Prostate gland (tissue), 2 donors: ENCODE data around the gene B3GALT6. TPM values are rescaled to one million over a fixed set of nuclear protein-coding genes. Genes with fewer than 3 reads are reported as not detected.

Experiments used
- DNase-seq: peaks from one replicate; pipeline ENCODE4 v3.0.0-alpha.2; 2019; ENCODE audit warnings: low spot score
- H3K27ac ChIP-seq, 2 donors: fragments of 200-600 bp; sonication (generic); 2 replicates each; pipeline ENCODE4 v1.5.1; 2017 to 2019
- H3K27me3 ChIP-seq: fragments of 200-600 bp; sonication (generic); replicated peaks from 2 replicates; pipeline ENCODE4 v1.5.1; 2019; ENCODE audit not compliant: insufficient read depth
- H3K36me3 ChIP-seq, 2 donors: fragments of 200-600 bp; sonication (generic); 1 replicate in 1 of 2; 2 replicates in 1 of 2; pipeline versions ENCODE4 v1.5.1 to v1.8.1; 2017 to 2019
- H3K4me1 ChIP-seq: fragments of 200-600 bp; sonication (generic); replicated peaks from 2 replicates; pipeline ENCODE4 v1.5.1; 2019
- H3K4me3 ChIP-seq, 2 donors: fragments of 200-600 bp; sonication (generic); 2 replicates each; pipeline ENCODE4 v1.5.1; 2017 to 2019
- H3K9me3 ChIP-seq: fragments of 200-600 bp; sonication (generic); 2 replicates; pipeline ENCODE4 v1.5.1; 2017
- CTCF ChIP-seq, 4 experiments: fragments of 200-600 bp in 2 of 4; fragments of 450-650 bp in 2 of 4; sonication (generic) in 2 of 4; IDR thresholded peaks; 1 replicate in 3 of 4; 2 replicates in 1 of 4; pipeline ENCODE4 v1.5.1; 2016 to 2019; ENCODE audit warnings: antibody characterized with exemption in 4 of 4, mild to moderate bottlenecking in 2 of 4, moderate library complexity in 2 of 4
- POLR2A ChIP-seq: fragments of 450-650 bp; IDR thresholded peaks from one replicate; pipeline ENCODE4 v1.6.1; 2016; ENCODE audit warnings: antibody characterized with exemption, mild to moderate bottlenecking
- POLR2AphosphoS5 ChIP-seq: sonication (generic); formaldehyde crosslinking; IDR thresholded peaks from one replicate; pipeline ENCODE4 v1.6.1; 2017; ENCODE audit warnings: antibody characterized with exemption
- WGBS: methylation state at CpG from one replicate; pipeline ENCODE4 v1.1.5; 2018; 5-methylcytosine and 5-hydroxymethylcytosine counted together
- intact Hi-C: fragments of 100-400 bp; cut with DNase I; formaldehyde crosslinking; loops from one replicate; pipeline ENCODE4 v1.14.2; 2022
- total RNA-seq, 2 donors: library from RNA; depleted of rRNA; stranded (reverse); fragments of >200 nt; gene quantifications; one replicate each; pipeline ENCODE4 v1.1.0, GENCODE V29; 2016

The B3GALT6 gene
- total RNA-seq, 2 donors from 2014 or later = 29.6 to 41.5 TPM

DNA sequence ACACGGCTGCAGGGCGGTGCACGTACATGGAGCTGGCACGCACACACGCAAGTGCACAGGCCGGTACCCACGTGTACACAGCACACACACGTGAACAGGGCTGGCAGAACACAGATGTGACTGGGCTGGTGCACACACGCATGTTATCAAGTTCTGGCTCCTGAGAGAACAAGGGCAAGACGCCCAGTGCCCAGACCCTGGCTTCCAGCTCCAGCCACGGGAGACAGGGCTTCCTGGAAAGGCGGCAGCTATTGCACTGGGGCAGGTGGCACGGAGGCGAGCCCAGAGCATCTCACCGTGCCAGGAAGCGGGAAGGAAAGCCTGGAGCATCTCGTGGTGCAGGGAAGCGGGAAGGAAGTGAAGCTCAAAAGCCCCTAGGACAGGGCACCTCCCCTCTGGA, 6.1 kb upstream of the B3GALT6 start:
- no peaks in the 10 kb centered on the region for H3K9me3 ChIP-seq
- intact Hi-C loops = no loop called here
- no peaks in the 10 kb centered on the region for H3K27me3 ChIP-seq
- no peak for DNase-seq
- WGBS = 85% methylated on average over 18 of the region's 18 CpGs
- no peak for TF ChIP-seq POLR2A
- no peak for TF ChIP-seq POLR2AphosphoS5
- no peak for TF ChIP-seq CTCF (IDR thresholded peaks at IDR 0.05)
- no peak overlapping the region for H3K4me3 ChIP-seq
- no peak overlapping the region for H3K27ac ChIP-seq
- peaks cover 12 to 27% of the 10 kb centered on the region in 2 donors for H3K36me3 ChIP-seq
- peaks cover 15% of the 10 kb centered on the region for H3K4me1 ChIP-seq

DNA sequence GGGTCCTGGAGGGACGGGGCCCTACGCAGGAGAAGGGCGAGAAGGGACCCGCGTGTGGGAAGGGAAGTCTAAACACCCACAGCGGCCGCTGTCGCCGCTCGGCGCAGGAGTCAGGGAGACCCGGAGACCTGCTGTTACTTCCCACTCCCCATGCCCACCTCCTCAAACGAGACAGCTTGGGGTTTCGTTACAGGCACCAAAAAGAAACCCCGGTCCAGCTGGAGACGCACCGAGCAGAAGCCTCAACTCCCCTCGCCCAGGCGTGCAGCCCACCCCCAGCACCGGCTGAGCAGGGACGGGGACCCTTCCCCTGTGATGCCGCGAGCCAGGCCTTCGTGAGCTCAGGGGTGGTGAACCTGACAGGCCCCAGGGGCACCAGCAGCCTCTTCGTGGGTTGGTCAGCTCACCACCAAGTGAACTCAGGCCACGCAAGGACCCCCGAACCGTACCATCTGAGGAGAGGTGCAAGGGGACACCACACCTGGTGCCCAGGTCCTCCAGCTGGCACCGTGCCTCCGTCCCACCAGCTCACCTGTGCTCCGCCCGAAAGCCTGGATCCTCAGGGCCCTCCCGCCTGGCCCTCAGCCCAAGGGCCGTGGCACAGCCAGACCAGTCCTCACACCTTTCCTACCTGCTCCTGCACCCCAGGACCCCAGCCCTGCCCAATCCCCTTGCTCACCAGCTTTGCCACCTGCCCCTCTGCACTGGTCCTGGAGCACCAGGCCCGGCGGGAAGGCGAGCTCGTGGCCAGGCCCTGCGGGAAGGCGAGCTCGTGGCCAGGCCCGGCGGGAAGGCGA, 5.3 kb upstream of the B3GALT6 start:
- 92% methylated on average over 44 of the region's 44 CpGs for WGBS
- no peak for DNase-seq
- H3K9me3 ChIP-seq = no peaks in the 10 kb centered on the region
- no peak for TF ChIP-seq POLR2A
- TF ChIP-seq POLR2AphosphoS5 = no peak
- TF ChIP-seq CTCF (IDR thresholded peaks at IDR 0.05) = no peak
- intact Hi-C loops = no loop called here
- H3K4me3 ChIP-seq = no peak overlapping the region
- H3K27ac ChIP-seq = no peak overlapping the region
- no peaks in the 10 kb centered on the region for H3K27me3 ChIP-seq
- H3K4me1 ChIP-seq = peaks cover 15% of the 10 kb centered on the region
- peaks cover 12 to 27% of the 10 kb centered on the region in 2 donors for H3K36me3 ChIP-seq

DNA sequence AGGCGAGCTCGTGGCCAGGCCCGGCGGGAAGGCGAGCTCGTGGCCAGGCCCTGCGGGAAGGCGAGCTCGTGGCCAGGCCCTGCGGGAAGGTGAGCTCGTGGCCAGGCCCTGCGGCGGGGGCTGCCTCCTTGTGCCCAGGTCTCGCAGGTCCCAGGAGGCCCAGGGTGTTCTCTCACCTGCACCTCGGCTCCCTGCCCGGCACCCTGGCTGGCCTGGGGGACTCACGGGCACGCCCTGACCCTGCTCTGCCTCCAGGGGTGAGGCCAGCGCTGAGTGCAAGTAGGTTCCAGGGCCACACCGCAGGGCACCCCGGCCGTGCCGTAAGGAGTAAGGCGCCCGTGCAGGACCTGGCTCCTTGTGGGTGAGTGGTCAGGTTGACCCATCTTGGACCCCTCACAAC, 4.7 kb upstream of the B3GALT6 start:
- H3K27ac ChIP-seq = no peak overlapping the region
- peaks cover 15% of the 10 kb centered on the region for H3K4me1 ChIP-seq
- no peaks in the 10 kb centered on the region for H3K27me3 ChIP-seq
- H3K36me3 ChIP-seq = peaks cover 9 to 24% of the 10 kb centered on the region in 2 donors
- DNase-seq = no peak
- 93% methylated on average over 12 of the region's 25 CpGs for WGBS
- no peaks in the 10 kb centered on the region for H3K9me3 ChIP-seq
- intact Hi-C loops = no loop called here
- no peak for TF ChIP-seq POLR2A
- H3K4me3 ChIP-seq = no peak overlapping the region

GRCh38 chr1:1228187-1228586, 3.9 kb upstream of the B3GALT6 start:
- DNase-seq = no peak
- no peaks in the 10 kb centered on the region for H3K27me3 ChIP-seq
- no peak overlapping the region for H3K4me3 ChIP-seq
- 97% methylated on average over 16 of the region's 30 CpGs for WGBS
- H3K9me3 ChIP-seq = no peaks in the 10 kb centered on the region
- TF ChIP-seq POLR2AphosphoS5 (no peak), POLR2A (no peak), CTCF (IDR thresholded peaks at IDR 0.05) (no peak)
- H3K4me1 ChIP-seq = peaks cover 15% of the 10 kb centered on the region
- H3K27ac ChIP-seq = no peak overlapping the region
- intact Hi-C loops = no loop called here
- H3K36me3 ChIP-seq = peaks cover 5 to 16% of the 10 kb centered on the region in 2 donors

- DNase-seq = no peak
- no peaks in the 10 kb centered on the region for H3K27me3 ChIP-seq
- no peak overlapping the region for H3K27ac ChIP-seq
- no peak for TF ChIP-seq POLR2A
- TF ChIP-seq POLR2AphosphoS5 = no peak
- no peak for TF ChIP-seq CTCF (IDR thresholded peaks at IDR 0.05)
- no peak overlapping the region for H3K4me3 ChIP-seq
- no peaks in the 10 kb centered on the region for H3K9me3 ChIP-seq
- H3K36me3 ChIP-seq = peaks cover 5 to 10% of the 10 kb centered on the region in 2 donors
- WGBS = 89% methylated on average over 27 of the region's 28 CpGs
- H3K4me1 ChIP-seq = peaks cover 15% of the 10 kb centered on the region
- intact Hi-C loops = no loop called here
These were observed 3.3 kb upstream of the B3GALT6 start for GRCh38 chr1:1228596-1229321.
